ENCODE results near the gene ACADSB. TPM values are rescaled to one million over a fixed set of nuclear protein-coding genes. Genes with fewer than 3 reads are reported as not detected.

ACADSB gene
- total and polyA plus RNA-seq, 3 donors from 2014 or later = 17.3 to 19.3 (median 19.1) TPM

GRCh38 chr10:123096452-123096851 lies 87.6 kb downstream of the ACADSB start:
- Histone ChIP-seq H3K9me3 (no peaks in the 10 kb centered on the region), H3K4me1 (no peaks in the 10 kb centered on the region), H3K27me3 (no peaks in the 10 kb centered on the region), H3K27ac (no peak overlapping the region), H3K4me3 (no peak overlapping the region), H3K36me3 (ENCODE audit: low read depth, missing control alignments) (no peaks in the 10 kb centered on the region)
- TF ChIP-seq CTCF (IDR thresholded peaks at IDR 0.05) = no peak
- no peak for TF ChIP-seq POLR2A (IDR thresholded peaks at IDR 0.05)
- intact Hi-C loops (cut with DNase I; ENCODE audit: low total_unique reads) = no loop called here
- 73 to 79% methylated on average over 3 to 5 of the region's 5 CpGs for WGBS, 2 donors
- no peak for DNase-seq

- intact Hi-C loops (cut with DNase I; ENCODE audit: low total_unique reads) = no loop called here
- H3K27ac ChIP-seq = no peak overlapping the region
- no peaks in the 10 kb centered on the region for H3K4me1 ChIP-seq
- no peak overlapping the region for H3K4me3 ChIP-seq
- H3K36me3 ChIP-seq (ENCODE audit: low read depth, missing control alignments) = no peaks in the 10 kb centered on the region
- H3K27me3 ChIP-seq = no peaks in the 10 kb centered on the region
- TF ChIP-seq CTCF (IDR thresholded peaks at IDR 0.05) (no peak), POLR2A (IDR thresholded peaks at IDR 0.05) (no peak)
- H3K9me3 ChIP-seq = no peaks in the 10 kb centered on the region
- peak; percentile 35 for DNase-seq
- WGBS, 2 donors = 66 to 67% methylated on average over 7 of the region's 7 CpGs
These were observed 88.2 kb downstream of the ACADSB start for GRCh38 chr10:123097039-123097438.

GRCh38 chr10:123100030-123100762 lies 91.4 kb downstream of the ACADSB start:
- Histone ChIP-seq H3K27me3 (no peaks in the 10 kb centered on the region), H3K9me3 (no peaks in the 10 kb centered on the region), H3K36me3 (ENCODE audit: low read depth, missing control alignments) (no peaks in the 10 kb centered on the region), H3K4me3 (peak overlapping the region in 1 of 2 donors; percentile 17), H3K4me1 (no peaks in the 10 kb centered on the region), H3K27ac (no peak overlapping the region)
- intact Hi-C loops (cut with DNase I; ENCODE audit: low total_unique reads) = no loop called here
- 59 to 67% methylated on average over 7 of the region's 7 CpGs for whole genome bisulfite sequencing, 2 donors
- no peak for TF ChIP-seq CTCF (IDR thresholded peaks at IDR 0.05)
- TF ChIP-seq POLR2A (IDR thresholded peaks at IDR 0.05) = no peak
- peak; percentile 81 for DNase-seq

- no peak overlapping the region for H3K27ac ChIP-seq
- WGBS, 2 donors = 58 to 72% methylated on average over 6 to 9 of the region's 9 CpGs
- H3K9me3 ChIP-seq = no peaks in the 10 kb centered on the region
- no peaks in the 10 kb centered on the region for H3K27me3 ChIP-seq
- H3K36me3 ChIP-seq (ENCODE audit: low read depth, missing control alignments) = no peaks in the 10 kb centered on the region
- no peaks in the 10 kb centered on the region for H3K4me1 ChIP-seq
- DNase-seq = no peak
- TF ChIP-seq POLR2A (IDR thresholded peaks at IDR 0.05) (no peak), CTCF (IDR thresholded peaks at IDR 0.05) (no peak)
- no peak overlapping the region for H3K4me3 ChIP-seq
- intact Hi-C loops (cut with DNase I; ENCODE audit: low total_unique reads) = no loop called here
These were observed 93.1 kb downstream of the ACADSB start for GRCh38 chr10:123101872-123102271.

GRCh38 chr10:123102673-123103072 lies 93.9 kb downstream of the ACADSB start:
- Histone ChIP-seq H3K9me3 (no peaks in the 10 kb centered on the region), H3K36me3 (ENCODE audit: low read depth, missing control alignments) (no peaks in the 10 kb centered on the region), H3K27me3 (no peaks in the 10 kb centered on the region), H3K4me3 (no peak overlapping the region), H3K4me1 (no peaks in the 10 kb centered on the region), H3K27ac (no peak overlapping the region)
- intact Hi-C loops (cut with DNase I; ENCODE audit: low total_unique reads) = no loop called here
- TF ChIP-seq CTCF (IDR thresholded peaks at IDR 0.05) = no peak
- 60 to 82% methylated on average over 1 to 2 of the region's 2 CpGs for WGBS, 2 donors
- no peak for DNase-seq
